Left lung (tissue), 10 donors: ENCODE measurements around the gene ZFYVE21. TPM values are rescaled to one million over a fixed set of nuclear protein-coding genes. Genes with fewer than 3 reads are reported as not detected.

Source experiments
- ATAC-seq: fragments of 200-7000 bp; cut with Tn5 transposase; one replicate; pipeline ENCODE4 v1.9.1; 2020; ENCODE audit warnings: moderate library complexity
- DNase-seq, 4 donors: peaks; one replicate each; pipeline ENCODE4 v3.0.0-alpha.2; 2013 to 2020
- H3K27ac ChIP-seq, 2 donors: fragments of 200-600 bp; sonication (generic) in 1 of 2; one replicate each; pipeline versions ENCODE4 v1.5.0 to v1.8.0; 2020 to 2021
- H3K27me3 ChIP-seq, 2 donors: fragments of 200-600 bp; sonication (generic) in 1 of 2; one replicate each; pipeline versions ENCODE4 v1.5.0 to v1.8.0; 2020 to 2021
- H3K36me3 ChIP-seq, 2 donors: fragments of 200-600 bp; sonication (generic) in 1 of 2; one replicate each; pipeline versions ENCODE4 v1.5.0 to v1.8.0; 2020 to 2021
- H3K4me1 ChIP-seq, 2 donors: fragments of 200-600 bp; one replicate each; pipeline ENCODE4 v1.8.0; 2021
- H3K4me3 ChIP-seq, 2 donors: fragments of 200-600 bp; sonication (generic) in 1 of 2; one replicate each; pipeline versions ENCODE4 v1.5.0 to v1.8.0; 2020 to 2021; ENCODE audit warnings: mild to moderate bottlenecking in 1 of 2
- H3K9me3 ChIP-seq, 2 donors: fragments of 200-600 bp; sonication (generic) in 1 of 2; one replicate each; pipeline versions ENCODE4 v1.5.0 to v1.8.0; 2020 to 2021
- CTCF ChIP-seq, 2 donors: fragments of 200-600 bp; sonication (generic) in 1 of 2; IDR thresholded peaks; one replicate each; pipeline versions ENCODE4 v1.5.0 to v1.8.0; 2021; ENCODE audit warnings: antibody characterized with exemption in 2 of 2
- intact Hi-C, 2 donors: fragments of 100-400 bp; cut with DNase I; formaldehyde crosslinking; loops; one replicate each; pipeline versions ENCODE4 v1.11.2 to v1.14.2; 2022
- polyA plus RNA-seq, 6 donors: library from polyadenylated mRNA; unstranded; fragments of 120-200 nt; gene quantifications; one replicate each; pipeline ENCODE4 v1.2.1, GENCODE V29; 2013; ENCODE audit not compliant: insufficient read length in 6 of 6
- total RNA-seq, 2 donors: library from RNA; stranded (reverse); fragmentation: NEBNext Ultra II Directional; extraction: Animal tissue kit (Norgen Biotek cat#: 25700); gene quantifications; one replicate each; pipeline ENCODE4 v1.2.1, GENCODE V29; 2021
- donor health status: DM: no; HTN: yes; CAD: no.
- donor health status: DM: no; HTN: no; CAD: no.

The ZFYVE21 gene
- total and polyA plus RNA-seq, 8 donors: 42.8 to 72.7 (median 59.2) TPM

- no peaks in the 10 kb centered on the region for H3K27me3 ChIP-seq
- H3K27ac ChIP-seq: no peak overlapping the region
- TF ChIP-seq CTCF (IDR thresholded peaks at IDR 0.05): no peak
- peak in 1 of 4 donors; percentile 52 for DNase-seq
- intact Hi-C loops: no loop called here
- H3K4me3 ChIP-seq: no peak overlapping the region
- no peaks in the 10 kb centered on the region for H3K9me3 ChIP-seq
- H3K36me3 ChIP-seq: peaks cover 0 to 94% of the 10 kb centered on the region in 2 donors
- ATAC-seq: no peak
- no peaks in the 10 kb centered on the region for H3K4me1 ChIP-seq
Measured at GRCh38 chr14:103741876-103742275, 26.3 kb downstream of the ZFYVE21 start.

DNA sequence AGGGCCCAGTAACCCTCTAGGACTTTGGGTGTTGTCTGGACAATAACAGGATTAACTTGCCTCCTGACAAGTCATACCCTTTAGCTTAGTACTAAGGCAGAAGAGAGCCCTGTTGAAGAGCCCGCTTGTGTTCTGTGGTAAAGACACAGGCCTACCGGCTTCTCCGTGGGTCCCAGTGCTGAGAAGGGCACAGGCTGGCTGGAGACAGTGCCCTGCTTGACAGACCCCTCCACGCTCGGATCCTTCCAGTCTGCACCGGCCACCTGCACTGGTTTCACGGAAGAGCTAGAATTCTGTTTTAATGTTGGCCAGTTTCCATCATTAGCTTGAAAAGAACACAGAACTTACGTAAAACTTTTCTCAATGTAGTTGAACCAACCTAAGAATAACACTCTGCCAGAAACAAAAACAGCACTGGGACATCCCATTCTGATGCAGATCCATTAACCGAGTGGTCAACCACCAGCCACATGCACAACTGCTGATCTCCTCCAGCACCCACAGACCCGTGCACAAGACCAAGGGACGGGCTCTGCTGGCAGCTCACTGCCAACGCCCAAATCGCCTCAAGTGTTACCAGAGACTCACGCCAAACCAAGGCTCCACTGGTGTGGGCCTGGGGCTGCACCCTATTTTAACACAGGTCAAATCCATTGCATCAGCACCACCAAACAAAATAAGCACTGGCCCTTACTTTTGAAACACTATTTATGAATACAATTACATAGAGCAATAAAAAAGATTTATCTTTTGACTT lies 27.1 kb downstream of the ZFYVE21 start:
- no peak for DNase-seq
- H3K36me3 ChIP-seq: peaks cover 0 to 91% of the 10 kb centered on the region in 2 donors
- TF ChIP-seq CTCF (IDR thresholded peaks at IDR 0.05): no peak
- H3K9me3 ChIP-seq: no peaks in the 10 kb centered on the region
- ATAC-seq: no peak
- no peaks in the 10 kb centered on the region for H3K4me1 ChIP-seq
- H3K4me3 ChIP-seq: no peak overlapping the region
- intact Hi-C loops: no loop called here
- no peaks in the 10 kb centered on the region for H3K27me3 ChIP-seq
- H3K27ac ChIP-seq: no peak overlapping the region

DNA sequence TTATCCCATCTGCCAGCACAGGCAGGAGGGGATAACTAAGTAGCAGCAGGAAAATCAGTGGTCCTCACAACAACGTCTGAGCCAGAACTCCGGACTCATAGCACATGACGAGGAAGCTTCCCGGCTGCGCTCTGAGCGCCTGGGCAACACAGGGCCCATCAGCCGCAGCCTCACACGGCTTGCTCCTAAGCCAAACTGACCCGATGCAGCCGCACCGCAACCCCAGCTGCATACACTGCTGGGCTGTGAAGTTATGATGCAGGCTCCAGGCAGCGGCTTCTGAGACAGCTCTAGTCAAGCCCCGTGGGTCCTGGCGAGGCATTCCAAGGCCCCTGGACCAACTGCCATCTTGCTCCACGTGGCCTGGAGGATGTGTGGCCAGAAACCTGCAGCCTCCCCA lies 28.1 kb downstream of the ZFYVE21 start:
- peak in 1 of 4 donors; percentile 50 for DNase-seq
- Histone ChIP-seq H3K27ac (no peak overlapping the region), H3K4me3 (no peak overlapping the region), H3K9me3 (no peaks in the 10 kb centered on the region), H3K4me1 (no peaks in the 10 kb centered on the region), H3K27me3 (no peaks in the 10 kb centered on the region), H3K36me3 (peaks cover 0 to 88% of the 10 kb centered on the region in 2 donors)
- intact Hi-C loops: no loop called here
- ATAC-seq: no peak
- no peak for TF ChIP-seq CTCF (IDR thresholded peaks at IDR 0.05)

- DNase-seq (no peak), ATAC-seq (no peak)
- Histone ChIP-seq H3K27me3 (no peaks in the 10 kb centered on the region), H3K27ac (no peak overlapping the region), H3K4me3 (no peak overlapping the region), H3K36me3 (peaks cover 0 to 87% of the 10 kb centered on the region in 2 donors), H3K9me3 (no peaks in the 10 kb centered on the region), H3K4me1 (no peaks in the 10 kb centered on the region)
- intact Hi-C loops: no loop called here
- TF ChIP-seq CTCF (IDR thresholded peaks at IDR 0.05): no peak
Measured at GRCh38 chr14:103744621-103745395, 29.2 kb downstream of the ZFYVE21 start.

DNA sequence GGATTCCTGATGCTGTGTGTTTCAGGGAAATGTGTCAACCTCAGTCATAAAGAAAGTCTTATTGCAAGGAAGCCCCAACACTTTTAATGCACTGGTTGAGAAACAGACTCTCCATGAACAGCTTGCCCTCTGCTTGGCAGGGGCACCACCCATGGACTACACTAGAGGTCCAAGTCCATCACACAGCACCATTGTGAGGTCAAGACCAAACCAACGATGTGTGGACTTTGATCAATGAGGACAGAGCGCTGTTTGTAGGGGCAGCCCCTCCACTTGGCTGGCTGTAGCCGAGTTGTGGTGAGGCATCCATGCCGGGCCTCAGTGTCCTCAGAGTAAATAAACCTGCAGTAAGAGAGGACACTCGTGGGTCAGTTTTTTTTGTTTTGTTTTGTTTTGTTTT lies 29.8 kb downstream of the ZFYVE21 start:
- intact Hi-C loops: no loop called here
- no peak for ATAC-seq
- peaks cover 0 to 83% of the 10 kb centered on the region in 2 donors for H3K36me3 ChIP-seq

More for the DNA sequence above, 29.8 kb downstream of the ZFYVE21 start:
- no peaks in the 10 kb centered on the region for H3K4me1 ChIP-seq
- H3K9me3 ChIP-seq: no peaks in the 10 kb centered on the region
- H3K4me3 ChIP-seq: no peak overlapping the region
- DNase-seq: no peak
- no peak overlapping the region for H3K27ac ChIP-seq
- no peak for TF ChIP-seq CTCF (IDR thresholded peaks at IDR 0.05)
- H3K27me3 ChIP-seq: no peaks in the 10 kb centered on the region
